K562 (cell line): ENCODE results near the gene BZW2. TPM values are rescaled to one million over a fixed set of nuclear protein-coding genes. Genes with fewer than 3 reads are reported as not detected.

Source experiments
- CBX8 ChIP-seq: fragments of 200-600 bp; sonication (generic); IDR thresholded peaks from 2 replicates; pipeline ENCODE4 v1.6.1; 2012; ENCODE audit warnings: borderline replicate concordance, mixed run types, low read depth, mild to moderate bottlenecking, moderate library complexity, mixed read lengths, low read length, control low read depth, inconsistent platforms; ENCODE audit not compliant: poor library complexity, severe bottlenecking; ENCODE audit errors: extremely low read depth
- CHD4 ChIP-seq: fragments of 200-600 bp; sonication (generic); IDR thresholded peaks from 3 replicates; pipeline ENCODE4 v1.6.1; 2012; ENCODE audit warnings: low read depth, mild to moderate bottlenecking, mixed read lengths, low read length, inconsistent platforms; ENCODE audit not compliant: insufficient read depth, insufficient replicate concordance, poor library complexity, severe bottlenecking
- MYBL2 ChIP-seq, 2 experiments: fragments of 450-650 bp in 1 of 2; sonication (generic) in 1 of 2; formaldehyde crosslinking in 1 of 2; IDR thresholded peaks; 2 replicates each; pipeline versions ENCODE4 v1.6.1 to v1.8.1; 2017 to 2022; ENCODE audit warnings: borderline replicate concordance in 1 of 2, inconsistent platforms in 1 of 2, low read depth in 1 of 2, mild to moderate bottlenecking in 1 of 2, missing genetic modification reagents in 1 of 2, moderate library complexity in 1 of 2
- MYC ChIP-seq, 2 experiments: fragments of 250-450 bp in 1 of 2; sonication (Bioruptor Pico) in 1 of 2; IDR thresholded peaks; 2 replicates each; pipeline versions ENCODE4 v1.5.1 to v1.6.1; 2012 to 2021; ENCODE audit warnings: low read depth in 2 of 2, borderline replicate concordance in 1 of 2, improper control_type of control experiment in 1 of 2, low read length in 1 of 2, mild to moderate bottlenecking in 1 of 2, moderate library complexity in 1 of 2
- POLR2G ChIP-seq: fragments of 200-400 bp; formaldehyde crosslinking; IDR thresholded peaks from 2 replicates; pipeline ENCODE4 v1.6.1; 2017; ENCODE audit warnings: low read depth, mild to moderate bottlenecking, antibody characterized with exemption, low read length, moderate library complexity
- RB1 ChIP-seq: fragments of 450-650 bp; IDR thresholded peaks from 2 replicates; pipeline ENCODE4 v1.6.1; 2017; ENCODE audit warnings: low read depth, mild to moderate bottlenecking
- TRIM24 ChIP-seq, 2 experiments: fragments of 450-650 bp; IDR thresholded peaks; 2 replicates each; pipeline ENCODE4 v1.6.1; 2016
- ZNF79 ChIP-seq: fragments of 250-450 bp; sonication (Bioruptor Pico); IDR thresholded peaks from 2 replicates; pipeline ENCODE4 v1.4.0; 2020; ENCODE audit warnings: low read depth, mild to moderate bottlenecking, moderate library complexity
- polyA plus RNA-seq, 8 experiments: library from polyadenylated mRNA; depleted of rRNA in 4 of 8; stranded (reverse) in 5 of 8; unstranded in 3 of 8; fragments of >200 nt; fragmentation: Nextera tagmentation in 2 of 8; fragmentation: Illumina TruSeq in 1 of 8; extraction: Ambion mirVana in 2 of 8; extraction: Trizol in 1 of 8; gene quantifications; 2 replicates each; pipeline versions ENCODE4 v1.2.1 to v1.2.3, GENCODE V29; 2011 to 2014; ENCODE audit warnings: inconsistent platforms in 1 of 8, missing spikeins in 1 of 8
- total RNA-seq, 7 experiments: library from RNA; depleted of rRNA in 6 of 7; stranded (reverse); fragments of >200 nt in 6 of 7; fragmentation: Illumina TruSeq in 2 of 7; extraction: Trizol in 2 of 7; gene quantifications; 2 replicates each; pipeline versions ENCODE4 v1.2.1 to v1.2.3, GENCODE V29; 2011 to 2021; ENCODE audit warnings: low replicate concordance in 1 of 7
- TF ChIP-seq, protein P1 (sequence below), 2 experiments: fragments of 450-650 bp in 1 of 2; sonication (generic) in 1 of 2; formaldehyde crosslinking in 1 of 2; IDR thresholded peaks in 1 of 2; conservative IDR thresholded peaks in 1 of 2; 2 replicates each; pipeline versions ENCODE4 v1.6.1 to v1.8.1; 2016 to 2023; ENCODE audit warnings: mild to moderate bottlenecking in 2 of 2, moderate library complexity in 2 of 2, inconsistent platforms in 1 of 2, missing genetic modification reagents in 1 of 2
- TF ChIP-seq, protein P2 (sequence below): fragments of 450-650 bp; IDR thresholded peaks from 2 replicates; pipeline ENCODE4 v1.6.1; 2014; ENCODE audit warnings: low read depth, mild to moderate bottlenecking, moderate library complexity, borderline replicate concordance
- TF ChIP-seq, protein P3 (sequence below), 2 experiments: fragments of 450-650 bp in 1 of 2; sonication (generic) in 1 of 2; formaldehyde crosslinking in 1 of 2; IDR thresholded peaks; 2 replicates each; pipeline versions ENCODE4 v1.7.1 to v1.9.0; 2016 to 2022; ENCODE audit warnings: inconsistent platforms in 1 of 2, mild to moderate bottlenecking in 1 of 2, missing genetic modification reagents in 1 of 2

BZW2 gene
- total and polyA plus RNA-seq, 9 of the 15 experiments (the other 6 are each of a cell fraction or from before 2014, with no cell fraction given), result 140 to 316 (median 173) TPM

DNA sequence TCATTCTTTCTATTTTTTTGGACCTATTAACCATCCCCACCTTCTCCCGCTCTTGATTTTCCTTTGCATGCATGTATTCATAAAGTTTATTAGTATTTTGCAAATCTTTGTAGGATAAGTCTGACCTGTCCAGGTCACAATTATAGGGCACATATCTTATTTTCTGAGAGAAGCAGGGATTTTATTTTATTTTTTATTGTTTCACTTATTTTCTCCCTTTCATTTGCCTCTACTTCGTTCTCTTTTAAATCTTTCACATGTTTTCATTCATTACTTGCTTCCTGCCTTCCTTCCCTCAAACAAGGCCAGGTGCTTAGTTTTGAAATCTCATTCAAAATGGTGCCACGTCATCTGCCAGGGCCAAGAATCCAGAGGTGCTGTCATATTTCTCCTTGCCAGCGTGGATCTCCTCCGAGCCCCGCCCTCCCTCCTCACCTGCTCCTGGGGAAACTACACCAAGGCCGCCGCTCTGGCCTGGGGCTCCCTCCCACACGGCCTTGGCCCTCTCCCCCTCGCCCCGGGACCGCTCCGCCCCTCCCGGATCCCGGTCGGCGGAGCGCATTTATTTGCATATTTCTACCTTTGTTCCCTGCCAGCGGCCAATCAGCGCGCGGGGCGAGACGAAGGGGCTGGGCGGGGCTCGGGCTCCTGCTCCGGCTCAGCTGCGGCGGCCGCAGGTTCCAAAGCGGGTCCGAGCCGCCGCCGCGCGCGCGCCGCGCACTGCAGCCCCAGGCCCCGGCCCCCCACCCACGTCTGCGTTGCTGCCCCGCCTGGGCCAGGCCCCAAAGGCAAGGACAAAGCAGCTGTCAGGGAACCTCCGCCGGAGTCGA is 107.3 kb downstream of the BZW2 start, which contains the start of gene TSPAN13 (continued):
- TF ChIP-seq MYBL2 (IDR thresholded peaks at IDR 0.05; ENCODE audit: low read depth) (peak; percentile 71), MYBL2 (CRISPR knock-in tag; IDR thresholded peaks at IDR 0.05; ENCODE audit: borderline replicate concordance) (no peak), CBX8 (no peak), CHD4 (no peak), MYC (IDR thresholded peaks at IDR 0.05; ENCODE audit: low read depth, low read length) (peak; percentile 47; the same call in 1 of the 2 replicates), MYC (CRISPR knock-in tag; IDR thresholded peaks at IDR 0.05; ENCODE audit: borderline replicate concordance, low read depth) (no peak), POLR2G (peak; percentile 82), RB1 (peak; percentile 7; the same call in 1 of the 2 replicates), ZNF79 (no peak), TRIM24 (IDR thresholded peaks at IDR 0.05) (peak in 1 of 2 experiments; percentile 22; a peak in 1 of 4 replicates)
- TF ChIP-seq, protein P1, sequence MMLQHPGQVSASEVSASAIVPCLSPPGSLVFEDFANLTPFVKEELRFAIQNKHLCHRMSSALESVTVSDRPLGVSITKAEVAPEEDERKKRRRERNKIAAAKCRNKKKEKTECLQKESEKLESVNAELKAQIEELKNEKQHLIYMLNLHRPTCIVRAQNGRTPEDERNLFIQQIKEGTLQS (IDR thresholded peaks at IDR 0.05), result peak; percentile 37
- TF ChIP-seq, protein P1 (CRISPR knock-in tag; conservative IDR thresholded peaks at IDR 0.05), result no peak
- TF ChIP-seq, protein P2, sequence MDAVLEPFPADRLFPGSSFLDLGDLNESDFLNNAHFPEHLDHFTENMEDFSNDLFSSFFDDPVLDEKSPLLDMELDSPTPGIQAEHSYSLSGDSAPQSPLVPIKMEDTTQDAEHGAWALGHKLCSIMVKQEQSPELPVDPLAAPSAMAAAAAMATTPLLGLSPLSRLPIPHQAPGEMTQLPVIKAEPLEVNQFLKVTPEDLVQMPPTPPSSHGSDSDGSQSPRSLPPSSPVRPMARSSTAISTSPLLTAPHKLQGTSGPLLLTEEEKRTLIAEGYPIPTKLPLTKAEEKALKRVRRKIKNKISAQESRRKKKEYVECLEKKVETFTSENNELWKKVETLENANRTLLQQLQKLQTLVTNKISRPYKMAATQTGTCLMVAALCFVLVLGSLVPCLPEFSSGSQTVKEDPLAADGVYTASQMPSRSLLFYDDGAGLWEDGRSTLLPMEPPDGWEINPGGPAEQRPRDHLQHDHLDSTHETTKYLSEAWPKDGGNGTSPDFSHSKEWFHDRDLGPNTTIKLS, result peak; percentile 97
- TF ChIP-seq, protein P3, sequence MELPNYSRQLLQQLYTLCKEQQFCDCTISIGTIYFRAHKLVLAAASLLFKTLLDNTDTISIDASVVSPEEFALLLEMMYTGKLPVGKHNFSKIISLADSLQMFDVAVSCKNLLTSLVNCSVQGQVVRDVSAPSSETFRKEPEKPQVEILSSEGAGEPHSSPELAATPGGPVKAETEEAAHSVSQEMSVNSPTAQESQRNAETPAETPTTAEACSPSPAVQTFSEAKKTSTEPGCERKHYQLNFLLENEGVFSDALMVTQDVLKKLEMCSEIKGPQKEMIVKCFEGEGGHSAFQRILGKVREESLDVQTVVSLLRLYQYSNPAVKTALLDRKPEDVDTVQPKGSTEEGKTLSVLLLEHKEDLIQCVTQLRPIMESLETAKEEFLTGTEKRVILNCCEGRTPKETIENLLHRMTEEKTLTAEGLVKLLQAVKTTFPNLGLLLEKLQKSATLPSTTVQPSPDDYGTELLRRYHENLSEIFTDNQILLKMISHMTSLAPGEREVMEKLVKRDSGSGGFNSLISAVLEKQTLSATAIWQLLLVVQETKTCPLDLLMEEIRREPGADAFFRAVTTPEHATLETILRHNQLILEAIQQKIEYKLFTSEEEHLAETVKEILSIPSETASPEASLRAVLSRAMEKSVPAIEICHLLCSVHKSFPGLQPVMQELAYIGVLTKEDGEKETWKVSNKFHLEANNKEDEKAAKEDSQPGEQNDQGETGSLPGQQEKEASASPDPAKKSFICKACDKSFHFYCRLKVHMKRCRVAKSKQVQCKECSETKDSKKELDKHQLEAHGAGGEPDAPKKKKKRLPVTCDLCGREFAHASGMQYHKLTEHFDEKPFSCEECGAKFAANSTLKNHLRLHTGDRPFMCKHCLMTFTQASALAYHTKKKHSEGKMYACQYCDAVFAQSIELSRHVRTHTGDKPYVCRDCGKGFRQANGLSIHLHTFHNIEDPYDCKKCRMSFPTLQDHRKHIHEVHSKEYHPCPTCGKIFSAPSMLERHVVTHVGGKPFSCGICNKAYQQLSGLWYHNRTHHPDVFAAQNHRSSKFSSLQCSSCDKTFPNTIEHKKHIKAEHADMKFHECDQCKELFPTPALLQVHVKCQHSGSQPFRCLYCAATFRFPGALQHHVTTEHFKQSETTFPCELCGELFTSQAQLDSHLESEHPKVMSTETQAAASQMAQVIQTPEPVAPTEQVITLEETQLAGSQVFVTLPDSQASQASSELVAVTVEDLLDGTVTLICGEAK (IDR thresholded peaks at IDR 0.05), result peak; percentile 18; the same call in 1 of the 2 replicates
- TF ChIP-seq, protein P3 (CRISPR knock-in tag; IDR thresholded peaks at IDR 0.05), result no peak
